HEK293 (cell line): Measurements from ENCODE around the gene RPRD2.

Experiments used
- MEIS1 ChIP-seq: sonication (generic); formaldehyde crosslinking; IDR thresholded peaks from 2 replicates; pipeline ENCODE4 v1.8.1; 2022; ENCODE audit warnings: missing genetic modification reagents, mild to moderate bottlenecking, borderline replicate concordance
- MYNN ChIP-seq: fragments of 450-650 bp; formaldehyde crosslinking; IDR thresholded peaks from 2 replicates; pipeline ENCODE4 v1.5.1; 2016; ENCODE audit warnings: missing biosample characterization, missing genetic modification characterization, borderline replicate concordance
- ZBTB8A ChIP-seq: fragments of 450-650 bp; formaldehyde crosslinking; IDR thresholded peaks from 2 replicates; pipeline ENCODE4 v1.5.1; 2016; ENCODE audit warnings: missing biosample characterization, missing genetic modification characterization
- ZFP37 ChIP-seq: fragments of 450-650 bp; formaldehyde crosslinking; IDR thresholded peaks from 2 replicates; pipeline ENCODE4 v1.5.1; 2016; ENCODE audit warnings: missing biosample characterization, missing genetic modification characterization
- ZFP41 ChIP-seq: fragments of 450-650 bp; formaldehyde crosslinking; IDR thresholded peaks from 2 replicates; pipeline ENCODE4 v1.5.1; 2016; ENCODE audit warnings: missing biosample characterization, missing genetic modification characterization, borderline replicate concordance
- TF ChIP-seq, protein P1 (sequence below): fragments of 450-650 bp; formaldehyde crosslinking; IDR thresholded peaks from 2 replicates; pipeline ENCODE4 v1.5.1; 2017; ENCODE audit warnings: missing biosample characterization, missing genetic modification characterization
- TF ChIP-seq, protein P2 (sequence below): fragments of 450-650 bp; formaldehyde crosslinking; IDR thresholded peaks from 2 replicates; pipeline ENCODE4 v1.5.1; 2016; ENCODE audit warnings: missing biosample characterization, missing genetic modification characterization
- TF ChIP-seq, protein P3 (sequence below): fragments of 450-650 bp; formaldehyde crosslinking; IDR thresholded peaks from 2 replicates; pipeline ENCODE4 v1.5.1; 2017; ENCODE audit warnings: missing biosample characterization, missing genetic modification characterization
- TF ChIP-seq, protein P4 (sequence below): fragments of 450-650 bp; formaldehyde crosslinking; conservative IDR thresholded peaks from 2 replicates; pipeline ENCODE4 v1.5.1; 2016; ENCODE audit warnings: low read depth, missing biosample characterization, missing genetic modification characterization
- TF ChIP-seq, protein P5 (sequence below): fragments of 450-650 bp; formaldehyde crosslinking; IDR thresholded peaks from 2 replicates; pipeline ENCODE4 v1.5.1; 2016; ENCODE audit warnings: missing biosample characterization, missing genetic modification characterization

DNA sequence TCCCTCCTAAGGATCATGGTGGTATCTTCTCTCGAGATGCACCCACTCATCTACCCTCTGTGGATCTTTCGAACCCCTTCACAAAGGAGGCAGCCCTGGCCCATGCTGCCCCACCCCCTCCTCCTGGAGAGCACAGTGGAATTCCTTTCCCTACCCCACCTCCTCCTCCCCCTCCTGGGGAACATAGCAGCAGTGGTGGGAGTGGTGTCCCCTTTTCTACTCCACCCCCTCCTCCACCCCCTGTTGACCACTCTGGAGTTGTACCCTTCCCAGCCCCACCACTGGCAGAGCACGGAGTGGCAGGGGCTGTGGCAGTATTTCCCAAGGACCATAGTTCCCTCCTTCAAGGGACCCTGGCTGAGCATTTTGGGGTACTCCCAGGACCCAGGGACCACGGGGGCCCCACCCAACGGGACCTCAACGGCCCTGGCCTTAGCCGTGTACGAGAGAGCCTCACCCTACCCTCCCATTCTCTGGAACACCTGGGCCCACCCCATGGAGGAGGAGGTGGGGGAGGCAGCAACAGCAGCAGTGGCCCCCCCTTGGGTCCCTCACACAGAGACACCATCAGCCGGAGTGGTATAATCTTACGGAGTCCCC, 108.8 kb downstream of the RPRD2 start:
- TF ChIP-seq, protein P1, sequence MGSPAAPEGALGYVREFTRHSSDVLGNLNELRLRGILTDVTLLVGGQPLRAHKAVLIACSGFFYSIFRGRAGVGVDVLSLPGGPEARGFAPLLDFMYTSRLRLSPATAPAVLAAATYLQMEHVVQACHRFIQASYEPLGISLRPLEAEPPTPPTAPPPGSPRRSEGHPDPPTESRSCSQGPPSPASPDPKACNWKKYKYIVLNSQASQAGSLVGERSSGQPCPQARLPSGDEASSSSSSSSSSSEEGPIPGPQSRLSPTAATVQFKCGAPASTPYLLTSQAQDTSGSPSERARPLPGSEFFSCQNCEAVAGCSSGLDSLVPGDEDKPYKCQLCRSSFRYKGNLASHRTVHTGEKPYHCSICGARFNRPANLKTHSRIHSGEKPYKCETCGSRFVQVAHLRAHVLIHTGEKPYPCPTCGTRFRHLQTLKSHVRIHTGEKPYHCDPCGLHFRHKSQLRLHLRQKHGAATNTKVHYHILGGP (tag by site-specific recombination): no peak
- TF ChIP-seq ZFP41 (tag by site-specific recombination) (no peak), MYNN (tag by site-specific recombination) (no peak), ZBTB8A (tag by site-specific recombination) (no peak), ZFP37 (tag by site-specific recombination) (no peak), MEIS1 (no peak)
- TF ChIP-seq, protein P2, sequence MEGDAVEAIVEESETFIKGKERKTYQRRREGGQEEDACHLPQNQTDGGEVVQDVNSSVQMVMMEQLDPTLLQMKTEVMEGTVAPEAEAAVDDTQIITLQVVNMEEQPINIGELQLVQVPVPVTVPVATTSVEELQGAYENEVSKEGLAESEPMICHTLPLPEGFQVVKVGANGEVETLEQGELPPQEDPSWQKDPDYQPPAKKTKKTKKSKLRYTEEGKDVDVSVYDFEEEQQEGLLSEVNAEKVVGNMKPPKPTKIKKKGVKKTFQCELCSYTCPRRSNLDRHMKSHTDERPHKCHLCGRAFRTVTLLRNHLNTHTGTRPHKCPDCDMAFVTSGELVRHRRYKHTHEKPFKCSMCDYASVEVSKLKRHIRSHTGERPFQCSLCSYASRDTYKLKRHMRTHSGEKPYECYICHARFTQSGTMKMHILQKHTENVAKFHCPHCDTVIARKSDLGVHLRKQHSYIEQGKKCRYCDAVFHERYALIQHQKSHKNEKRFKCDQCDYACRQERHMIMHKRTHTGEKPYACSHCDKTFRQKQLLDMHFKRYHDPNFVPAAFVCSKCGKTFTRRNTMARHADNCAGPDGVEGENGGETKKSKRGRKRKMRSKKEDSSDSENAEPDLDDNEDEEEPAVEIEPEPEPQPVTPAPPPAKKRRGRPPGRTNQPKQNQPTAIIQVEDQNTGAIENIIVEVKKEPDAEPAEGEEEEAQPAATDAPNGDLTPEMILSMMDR (tag by site-specific recombination): no peak
- TF ChIP-seq, protein P3, sequence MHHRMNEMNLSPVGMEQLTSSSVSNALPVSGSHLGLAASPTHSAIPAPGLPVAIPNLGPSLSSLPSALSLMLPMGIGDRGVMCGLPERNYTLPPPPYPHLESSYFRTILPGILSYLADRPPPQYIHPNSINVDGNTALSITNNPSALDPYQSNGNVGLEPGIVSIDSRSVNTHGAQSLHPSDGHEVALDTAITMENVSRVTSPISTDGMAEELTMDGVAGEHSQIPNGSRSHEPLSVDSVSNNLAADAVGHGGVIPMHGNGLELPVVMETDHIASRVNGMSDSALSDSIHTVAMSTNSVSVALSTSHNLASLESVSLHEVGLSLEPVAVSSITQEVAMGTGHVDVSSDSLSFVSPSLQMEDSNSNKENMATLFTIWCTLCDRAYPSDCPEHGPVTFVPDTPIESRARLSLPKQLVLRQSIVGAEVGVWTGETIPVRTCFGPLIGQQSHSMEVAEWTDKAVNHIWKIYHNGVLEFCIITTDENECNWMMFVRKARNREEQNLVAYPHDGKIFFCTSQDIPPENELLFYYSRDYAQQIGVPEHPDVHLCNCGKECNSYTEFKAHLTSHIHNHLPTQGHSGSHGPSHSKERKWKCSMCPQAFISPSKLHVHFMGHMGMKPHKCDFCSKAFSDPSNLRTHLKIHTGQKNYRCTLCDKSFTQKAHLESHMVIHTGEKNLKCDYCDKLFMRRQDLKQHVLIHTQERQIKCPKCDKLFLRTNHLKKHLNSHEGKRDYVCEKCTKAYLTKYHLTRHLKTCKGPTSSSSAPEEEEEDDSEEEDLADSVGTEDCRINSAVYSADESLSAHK: no peak
- TF ChIP-seq, protein P4, sequence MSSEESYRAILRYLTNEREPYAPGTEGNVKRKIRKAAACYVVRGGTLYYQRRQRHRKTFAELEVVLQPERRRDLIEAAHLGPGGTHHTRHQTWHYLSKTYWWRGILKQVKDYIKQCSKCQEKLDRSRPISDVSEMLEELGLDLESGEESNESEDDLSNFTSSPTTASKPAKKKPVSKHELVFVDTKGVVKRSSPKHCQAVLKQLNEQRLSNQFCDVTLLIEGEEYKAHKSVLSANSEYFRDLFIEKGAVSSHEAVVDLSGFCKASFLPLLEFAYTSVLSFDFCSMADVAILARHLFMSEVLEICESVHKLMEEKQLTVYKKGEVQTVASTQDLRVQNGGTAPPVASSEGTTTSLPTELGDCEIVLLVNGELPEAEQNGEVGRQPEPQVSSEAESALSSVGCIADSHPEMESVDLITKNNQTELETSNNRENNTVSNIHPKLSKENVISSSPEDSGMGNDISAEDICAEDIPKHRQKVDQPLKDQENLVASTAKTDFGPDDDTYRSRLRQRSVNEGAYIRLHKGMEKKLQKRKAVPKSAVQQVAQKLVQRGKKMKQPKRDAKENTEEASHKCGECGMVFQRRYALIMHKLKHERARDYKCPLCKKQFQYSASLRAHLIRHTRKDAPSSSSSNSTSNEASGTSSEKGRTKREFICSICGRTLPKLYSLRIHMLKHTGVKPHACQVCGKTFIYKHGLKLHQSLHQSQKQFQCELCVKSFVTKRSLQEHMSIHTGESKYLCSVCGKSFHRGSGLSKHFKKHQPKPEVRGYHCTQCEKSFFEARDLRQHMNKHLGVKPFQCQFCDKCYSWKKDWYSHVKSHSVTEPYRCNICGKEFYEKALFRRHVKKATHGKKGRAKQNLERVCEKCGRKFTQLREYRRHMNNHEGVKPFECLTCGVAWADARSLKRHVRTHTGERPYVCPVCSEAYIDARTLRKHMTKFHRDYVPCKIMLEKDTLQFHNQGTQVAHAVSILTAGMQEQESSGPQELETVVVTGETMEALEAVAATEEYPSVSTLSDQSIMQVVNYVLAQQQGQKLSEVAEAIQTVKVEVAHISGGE (tag by site-specific recombination): no peak
- TF ChIP-seq, protein P5, sequence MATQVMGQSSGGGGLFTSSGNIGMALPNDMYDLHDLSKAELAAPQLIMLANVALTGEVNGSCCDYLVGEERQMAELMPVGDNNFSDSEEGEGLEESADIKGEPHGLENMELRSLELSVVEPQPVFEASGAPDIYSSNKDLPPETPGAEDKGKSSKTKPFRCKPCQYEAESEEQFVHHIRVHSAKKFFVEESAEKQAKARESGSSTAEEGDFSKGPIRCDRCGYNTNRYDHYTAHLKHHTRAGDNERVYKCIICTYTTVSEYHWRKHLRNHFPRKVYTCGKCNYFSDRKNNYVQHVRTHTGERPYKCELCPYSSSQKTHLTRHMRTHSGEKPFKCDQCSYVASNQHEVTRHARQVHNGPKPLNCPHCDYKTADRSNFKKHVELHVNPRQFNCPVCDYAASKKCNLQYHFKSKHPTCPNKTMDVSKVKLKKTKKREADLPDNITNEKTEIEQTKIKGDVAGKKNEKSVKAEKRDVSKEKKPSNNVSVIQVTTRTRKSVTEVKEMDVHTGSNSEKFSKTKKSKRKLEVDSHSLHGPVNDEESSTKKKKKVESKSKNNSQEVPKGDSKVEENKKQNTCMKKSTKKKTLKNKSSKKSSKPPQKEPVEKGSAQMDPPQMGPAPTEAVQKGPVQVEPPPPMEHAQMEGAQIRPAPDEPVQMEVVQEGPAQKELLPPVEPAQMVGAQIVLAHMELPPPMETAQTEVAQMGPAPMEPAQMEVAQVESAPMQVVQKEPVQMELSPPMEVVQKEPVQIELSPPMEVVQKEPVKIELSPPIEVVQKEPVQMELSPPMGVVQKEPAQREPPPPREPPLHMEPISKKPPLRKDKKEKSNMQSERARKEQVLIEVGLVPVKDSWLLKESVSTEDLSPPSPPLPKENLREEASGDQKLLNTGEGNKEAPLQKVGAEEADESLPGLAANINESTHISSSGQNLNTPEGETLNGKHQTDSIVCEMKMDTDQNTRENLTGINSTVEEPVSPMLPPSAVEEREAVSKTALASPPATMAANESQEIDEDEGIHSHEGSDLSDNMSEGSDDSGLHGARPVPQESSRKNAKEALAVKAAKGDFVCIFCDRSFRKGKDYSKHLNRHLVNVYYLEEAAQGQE (tag by site-specific recombination): no peak
